Measurements from ENCODE around the gene B3GALT6.
A peak's percentile ranks its signal among the peaks of the same experiment; 100 is the strongest.

B3GALT6 gene

DNA sequence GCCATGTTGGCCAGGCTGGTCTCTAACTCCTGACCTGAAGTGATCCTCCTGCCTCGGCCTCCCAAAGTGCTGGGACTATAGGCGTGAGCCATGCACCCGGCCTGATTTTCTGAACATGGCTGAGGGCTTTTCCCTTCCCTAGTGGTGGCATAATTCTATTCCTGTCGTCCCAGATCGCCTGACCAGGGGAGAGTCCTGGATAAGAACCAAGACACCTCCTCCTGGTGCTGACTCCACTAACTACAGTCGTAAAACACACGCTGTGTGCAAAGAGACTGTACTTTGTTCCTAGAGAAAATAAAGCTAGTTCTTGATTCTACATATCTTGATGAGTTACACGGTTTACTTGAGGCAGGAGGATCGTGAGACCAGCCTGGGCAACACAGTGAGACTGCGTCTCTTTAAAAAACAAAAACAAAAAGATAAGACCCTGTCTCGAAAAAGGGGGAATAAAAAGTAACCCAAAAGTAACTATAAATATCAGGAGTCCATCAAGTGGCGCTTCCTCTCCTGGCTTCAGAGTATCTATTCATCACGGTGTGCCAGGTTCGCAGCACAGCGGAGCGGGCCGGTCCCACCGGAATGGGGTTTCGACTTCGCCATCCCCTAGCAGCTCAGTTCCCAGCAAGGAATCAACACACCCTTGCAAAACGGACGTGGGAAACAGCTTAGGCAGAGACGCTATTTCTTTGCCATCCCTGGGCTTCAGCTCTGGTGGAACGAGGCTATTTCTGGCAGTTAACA is 1.2 kb upstream of the B3GALT6 start:
- DNase-seq (ENCODE audit: insufficient read length, low spot score) (no peak), FAIRE-seq (no peak)
- TF ChIP-seq, protein P1, sequence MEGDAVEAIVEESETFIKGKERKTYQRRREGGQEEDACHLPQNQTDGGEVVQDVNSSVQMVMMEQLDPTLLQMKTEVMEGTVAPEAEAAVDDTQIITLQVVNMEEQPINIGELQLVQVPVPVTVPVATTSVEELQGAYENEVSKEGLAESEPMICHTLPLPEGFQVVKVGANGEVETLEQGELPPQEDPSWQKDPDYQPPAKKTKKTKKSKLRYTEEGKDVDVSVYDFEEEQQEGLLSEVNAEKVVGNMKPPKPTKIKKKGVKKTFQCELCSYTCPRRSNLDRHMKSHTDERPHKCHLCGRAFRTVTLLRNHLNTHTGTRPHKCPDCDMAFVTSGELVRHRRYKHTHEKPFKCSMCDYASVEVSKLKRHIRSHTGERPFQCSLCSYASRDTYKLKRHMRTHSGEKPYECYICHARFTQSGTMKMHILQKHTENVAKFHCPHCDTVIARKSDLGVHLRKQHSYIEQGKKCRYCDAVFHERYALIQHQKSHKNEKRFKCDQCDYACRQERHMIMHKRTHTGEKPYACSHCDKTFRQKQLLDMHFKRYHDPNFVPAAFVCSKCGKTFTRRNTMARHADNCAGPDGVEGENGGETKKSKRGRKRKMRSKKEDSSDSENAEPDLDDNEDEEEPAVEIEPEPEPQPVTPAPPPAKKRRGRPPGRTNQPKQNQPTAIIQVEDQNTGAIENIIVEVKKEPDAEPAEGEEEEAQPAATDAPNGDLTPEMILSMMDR (IDR thresholded peaks at IDR 0.05; ENCODE audit: insufficient read depth, missing control alignments): no peak

DNA sequence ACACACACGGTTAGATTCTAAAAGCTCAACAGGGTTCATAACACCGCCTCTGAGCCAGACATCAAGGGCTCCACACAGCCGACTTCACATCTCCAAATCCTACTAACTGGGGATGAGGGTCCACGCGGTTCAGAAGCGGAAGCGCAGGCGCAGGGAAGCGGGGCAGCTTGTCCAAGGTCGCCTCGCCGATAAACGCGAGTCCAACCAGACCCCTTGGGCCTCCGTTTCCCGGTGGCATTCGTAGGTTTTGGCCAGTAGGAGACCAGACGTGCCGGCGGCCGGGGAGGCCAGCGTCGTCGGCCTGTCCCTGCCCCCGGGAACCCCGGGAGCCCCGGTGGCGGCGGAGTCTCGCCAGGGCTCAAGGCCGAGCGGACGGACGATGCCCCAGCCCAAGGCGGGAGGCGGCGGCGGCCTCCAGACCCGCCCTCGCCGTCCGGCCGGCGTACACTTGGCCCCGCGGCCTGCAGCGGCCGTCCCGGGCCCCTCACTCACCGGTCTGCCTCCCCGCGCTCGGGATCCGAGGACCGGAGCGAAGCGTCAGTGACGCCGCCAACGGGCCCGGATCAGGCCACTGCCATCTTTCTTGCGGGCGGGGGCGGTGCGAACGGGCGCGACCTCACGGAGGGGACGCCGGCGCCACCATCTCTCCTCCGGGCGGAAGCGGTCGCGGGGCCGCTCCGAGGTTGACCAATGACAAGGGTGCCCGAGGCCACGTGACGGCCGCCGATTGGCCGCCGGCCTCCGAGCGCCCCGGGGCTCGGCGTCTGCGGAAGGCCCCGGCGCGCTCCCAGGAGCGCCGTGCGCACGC is 433 bp upstream of the B3GALT6 start, which contains the start of gene SDF4:
SDF4 (minus strand) TSS at position 602 of the 808 bp plus-strand sequence. CDS start 3,229 bp downstream, outside the sequence.
- DNase-seq (ENCODE audit: insufficient read length, low spot score): peak; percentile 82
- FAIRE-seq: no peak
- TF ChIP-seq, protein P1 (IDR thresholded peaks at IDR 0.05; ENCODE audit: insufficient read depth, missing control alignments): no peak

DNA sequence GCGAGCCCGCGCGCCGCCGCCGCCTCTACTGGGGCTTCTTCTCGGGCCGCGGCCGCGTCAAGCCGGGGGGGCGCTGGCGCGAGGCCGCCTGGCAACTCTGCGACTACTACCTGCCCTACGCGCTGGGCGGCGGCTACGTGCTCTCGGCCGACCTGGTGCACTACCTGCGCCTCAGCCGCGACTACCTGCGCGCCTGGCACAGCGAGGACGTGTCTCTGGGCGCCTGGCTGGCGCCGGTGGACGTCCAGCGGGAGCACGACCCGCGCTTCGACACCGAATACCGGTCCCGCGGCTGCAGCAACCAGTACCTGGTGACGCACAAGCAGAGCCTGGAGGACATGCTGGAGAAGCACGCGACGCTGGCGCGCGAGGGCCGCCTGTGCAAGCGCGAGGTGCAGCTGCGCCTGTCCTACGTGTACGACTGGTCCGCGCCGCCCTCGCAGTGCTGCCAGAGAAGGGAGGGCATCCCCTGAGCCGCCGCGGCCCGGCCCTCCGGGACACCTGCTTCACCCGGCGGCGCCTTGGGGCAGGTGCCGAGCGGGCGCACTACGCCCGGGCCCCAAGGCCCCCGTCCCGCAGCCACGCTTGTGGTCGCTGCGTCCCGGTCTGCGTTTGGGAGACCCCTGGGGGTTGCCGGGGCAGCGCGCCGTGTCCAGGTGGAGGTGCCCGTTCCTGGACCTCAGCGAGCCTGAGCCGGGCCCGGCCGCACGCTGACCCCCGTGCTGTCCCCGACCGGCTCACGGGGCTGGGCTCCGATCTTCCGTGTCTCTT is 944 bp downstream of the B3GALT6 start:
- TF ChIP-seq, protein P1 (IDR thresholded peaks at IDR 0.05; ENCODE audit: insufficient read depth, missing control alignments): no peak
- FAIRE-seq: no peak
- no peak for DNase-seq (ENCODE audit: insufficient read length, low spot score)

DNA sequence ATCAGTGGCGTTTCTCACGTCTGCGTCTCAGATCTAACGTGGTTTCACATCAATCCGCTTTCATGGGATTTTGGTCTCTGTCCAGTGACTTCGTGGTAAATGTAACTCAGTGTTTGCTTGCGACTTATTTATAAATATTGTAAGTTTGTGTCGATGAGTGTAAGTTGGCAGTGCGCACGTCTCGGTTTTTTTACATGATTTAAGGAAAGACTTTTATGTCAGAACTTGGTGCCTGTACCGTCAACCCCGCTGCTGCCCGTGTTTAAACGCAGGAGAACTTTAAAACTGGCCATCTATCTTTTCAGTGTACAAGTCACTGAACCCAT is 1.5 kb downstream of the B3GALT6 start:
- no peak for FAIRE-seq

DNA sequence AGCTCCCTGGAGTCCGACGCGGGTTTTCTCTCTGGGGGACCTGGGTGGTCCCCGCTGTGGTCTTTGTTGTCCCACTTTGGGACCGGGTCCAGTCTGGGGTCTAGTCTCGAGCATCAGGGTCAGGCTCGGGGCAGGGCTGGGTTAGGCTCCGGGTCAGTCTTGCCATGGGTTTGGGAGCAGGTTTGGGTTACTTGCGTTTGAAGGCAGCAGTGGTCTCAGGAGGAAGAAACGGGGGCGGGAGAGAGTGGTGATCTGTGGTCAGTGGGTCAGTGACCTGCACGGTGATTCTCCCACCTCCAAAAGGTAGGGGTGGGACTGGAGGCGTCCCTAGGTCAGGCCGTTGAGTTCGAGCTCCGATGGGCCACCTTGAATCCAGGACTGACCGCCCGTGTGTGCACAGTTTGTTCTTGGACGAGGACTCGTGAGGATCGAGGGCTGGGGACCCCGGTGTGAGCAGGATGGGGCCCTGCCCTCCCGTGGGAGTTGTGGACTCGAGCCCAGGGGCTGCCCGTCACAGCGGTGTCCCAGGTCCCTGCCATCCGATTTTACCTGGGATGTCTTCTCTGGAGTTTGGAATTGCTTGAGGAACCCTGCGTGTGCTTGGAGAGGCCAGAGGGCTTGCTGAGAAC is 2.3 kb downstream of the B3GALT6 start:
- FAIRE-seq (no peak), DNase-seq (ENCODE audit: insufficient read length, low spot score) (no peak)
- TF ChIP-seq, protein P1 (IDR thresholded peaks at IDR 0.05; ENCODE audit: insufficient read depth, missing control alignments): no peak

More for the DNA sequence above, 1.5 kb downstream of the B3GALT6 start:
- TF ChIP-seq, protein P1 (IDR thresholded peaks at IDR 0.05; ENCODE audit: insufficient read depth, missing control alignments): no peak
- DNase-seq (ENCODE audit: insufficient read length, low spot score): no peak

DNA sequence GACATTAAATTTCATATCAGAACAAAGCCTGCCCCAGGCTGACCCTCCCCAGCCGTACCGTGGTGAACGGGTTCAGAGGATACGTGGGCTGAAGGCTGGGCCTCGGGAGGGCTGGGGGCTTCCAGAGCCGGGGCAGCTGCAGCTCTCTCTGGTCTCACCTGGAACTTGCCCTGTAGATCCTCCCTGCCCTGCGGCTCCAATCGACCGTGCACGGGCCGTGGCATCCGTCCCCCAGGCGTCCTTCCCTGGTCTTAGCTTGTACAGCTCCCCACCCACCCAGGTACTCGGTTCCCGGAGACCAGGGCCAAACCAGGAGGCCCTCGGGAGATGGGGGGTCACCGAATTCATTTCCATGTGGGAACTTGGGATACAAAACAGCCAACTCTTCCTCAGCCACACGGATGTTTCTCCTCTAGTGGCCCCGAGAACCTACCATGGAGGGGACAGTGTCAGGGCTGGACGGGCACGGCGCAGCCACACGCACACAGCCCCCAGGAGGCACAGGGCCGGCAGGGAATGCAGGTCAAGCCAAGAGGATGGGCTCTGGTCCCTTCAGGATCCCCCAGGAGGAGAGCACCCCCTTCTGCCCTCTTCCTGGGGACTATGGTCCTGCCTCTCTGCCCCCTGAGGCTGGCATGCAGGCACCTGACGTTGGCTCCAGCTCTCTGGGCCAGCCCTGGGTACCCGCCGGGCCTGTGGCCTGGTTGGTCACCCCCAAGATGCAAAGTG is 3.1 kb downstream of the B3GALT6 start:
- no peak for FAIRE-seq
- no peak for DNase-seq (ENCODE audit: insufficient read length, low spot score)
- TF ChIP-seq, protein P1 (IDR thresholded peaks at IDR 0.05; ENCODE audit: insufficient read depth, missing control alignments): no peak

Data from D721Med (cell line).